HFFc6 (cell line): ENCODE measurements around the gene LCLAT1. TPM values are rescaled to one million over a fixed set of nuclear protein-coding genes. Genes with fewer than 3 reads are reported as not detected.
"Not testable (repeated sequence)": the region's sequence is repeated elsewhere in the genome, so short reads cannot be mapped to it uniquely, and the experiment has no call there.

Experiments
- DNase-seq: peaks from one replicate; pipeline ENCODE4 v3.0.0-alpha.2; 2018
- H3K27ac Mint-ChIP-seq: 2 replicates; pipeline ENCODE4 v1.8.0; 2020; ENCODE audit warnings: mild to moderate bottlenecking, mixed read lengths
- H3K27me3 Mint-ChIP-seq: 2 replicates; pipeline ENCODE4 v1.8.0; 2021; ENCODE audit warnings: mild to moderate bottlenecking, moderate library complexity, mixed read lengths; ENCODE audit not compliant: insufficient read depth
- H3K36me3 Mint-ChIP-seq: 2 replicates; pipeline ENCODE4 v1.8.0; 2021; ENCODE audit warnings: low read depth, mixed read lengths
- H3K4me1 Mint-ChIP-seq: 2 replicates; pipeline ENCODE4 v1.8.0; 2020; ENCODE audit warnings: low read depth, mixed read lengths
- H3K4me3 Mint-ChIP-seq: 2 replicates; pipeline ENCODE4 v1.8.0; 2020; ENCODE audit warnings: mild to moderate bottlenecking, moderate library complexity, mixed read lengths
- H3K9me3 Mint-ChIP-seq: 2 replicates; pipeline ENCODE4 v1.8.0; 2020; ENCODE audit warnings: mild to moderate bottlenecking, mixed read lengths
- CTCF ChIP-seq: fragments of 200-600 bp; sonication (generic); IDR thresholded peaks from 2 replicates; pipeline ENCODE4 v1.5.0; 2021; ENCODE audit warnings: antibody characterized with exemption, mild to moderate bottlenecking
- total RNA-seq, 6 experiments: library from RNA; stranded (reverse); fragmentation: NEBNext Ultra II Directional; extraction: Animal tissue kit (Norgen Biotek cat#: 25700); gene quantifications; 2 replicates in 1 of 6; 3 replicates in 5 of 6; pipeline ENCODE4 v1.2.3, GENCODE V29; 2021

The LCLAT1 gene
- total RNA-seq, 6 experiments from 2014 or later: 21.0 to 27.0 (median 23.0) TPM

DNA sequence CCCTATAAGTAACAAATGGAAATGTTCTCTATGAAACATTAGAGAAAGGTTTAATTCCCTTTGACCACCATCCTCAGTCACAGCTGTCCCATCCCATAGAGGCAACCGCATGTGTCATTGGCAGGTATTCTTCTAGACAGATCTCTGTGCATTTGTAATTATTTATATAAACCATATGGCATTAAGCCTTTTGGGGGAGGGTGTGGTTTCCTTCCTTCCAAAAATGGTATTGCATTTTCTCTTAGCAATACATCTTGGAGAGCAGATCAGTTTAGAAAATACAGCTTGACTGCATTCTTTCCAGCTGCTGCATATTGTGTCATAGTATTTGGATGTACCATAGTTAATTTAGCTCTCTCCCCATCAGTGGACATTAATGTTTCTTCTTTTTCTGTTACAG lies 57.7 kb downstream of the LCLAT1 start:
- Mint-ChIP-seq H3K27me3 (peaks cover 1% of the 10 kb centered on the region; the same call in 1 of the 2 replicates), H3K27ac (no peak overlapping the region), H3K9me3 (peaks cover 8% of the 10 kb centered on the region; the same call in 1 of the 2 replicates), H3K4me1 (peaks cover 32% of the 10 kb centered on the region), H3K4me3 (no peak overlapping the region), H3K36me3 (peaks cover 16% of the 10 kb centered on the region)
- DNase-seq: no peak
- TF ChIP-seq CTCF: no peak

DNA sequence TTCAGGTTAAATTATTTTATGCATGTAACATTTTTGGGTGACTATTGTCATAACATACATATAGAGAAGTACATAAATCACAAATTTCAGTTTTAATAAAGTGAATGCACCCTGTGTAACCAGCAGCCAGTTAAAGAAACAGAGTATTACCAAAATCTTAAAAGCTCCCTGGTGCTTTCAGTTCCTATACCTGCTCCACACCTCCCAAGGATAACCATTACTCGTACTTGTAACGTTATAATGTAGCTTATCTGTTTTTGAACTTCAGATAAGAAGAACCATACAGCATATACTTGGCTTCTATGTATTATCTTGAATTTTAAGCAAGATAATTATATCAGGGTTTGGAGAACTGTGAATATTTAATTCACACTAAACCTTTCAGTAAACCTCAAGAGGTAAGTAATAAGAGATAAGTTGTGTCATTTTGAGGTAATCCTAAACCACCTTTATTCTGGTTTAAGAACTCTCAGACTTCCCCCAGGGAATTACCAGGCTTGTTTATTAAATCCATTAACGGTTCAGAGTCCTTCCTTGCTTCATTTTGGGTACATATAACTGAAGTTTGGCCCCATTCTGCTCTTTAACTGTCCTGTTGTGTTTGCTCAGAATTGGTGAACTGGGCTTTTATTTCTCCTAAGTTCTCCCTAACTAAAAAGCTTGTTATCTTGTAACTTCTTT lies 58.6 kb downstream of the LCLAT1 start:
- H3K27me3 Mint-ChIP-seq: peaks cover 1% of the 10 kb centered on the region; the same call in 1 of the 2 replicates
- no peak overlapping the region for H3K27ac Mint-ChIP-seq
- no peak overlapping the region for H3K4me3 Mint-ChIP-seq
- peaks cover 8% of the 10 kb centered on the region; the same call in 1 of the 2 replicates for H3K9me3 Mint-ChIP-seq
- peaks cover 40% of the 10 kb centered on the region for H3K4me1 Mint-ChIP-seq
- TF ChIP-seq CTCF: no peak
- no peak for DNase-seq
- H3K36me3 Mint-ChIP-seq: peaks cover 14% of the 10 kb centered on the region

DNA sequence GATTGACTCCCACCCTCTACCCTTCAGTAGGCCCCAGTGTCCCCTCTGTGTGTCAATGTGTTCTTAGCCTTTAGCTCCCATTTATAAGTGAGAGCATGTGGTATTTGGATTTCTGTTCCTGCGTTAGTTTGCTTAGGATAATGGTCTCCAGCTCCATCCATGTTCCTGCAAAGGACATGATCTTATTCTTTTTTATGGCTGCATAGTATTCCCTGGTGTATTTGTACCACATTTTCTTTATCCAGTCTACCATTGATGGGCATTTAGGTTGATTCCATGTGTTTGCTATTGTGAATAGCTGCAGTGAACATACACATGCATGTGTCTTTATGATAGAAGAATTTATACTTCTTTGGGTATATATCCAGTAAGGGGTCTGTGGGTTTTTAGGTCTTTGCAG lies 60.4 kb downstream of the LCLAT1 start:
- peaks cover 52% of the 10 kb centered on the region for H3K4me1 Mint-ChIP-seq
- not testable (repeated sequence) for H3K27ac Mint-ChIP-seq, H3K27me3 Mint-ChIP-seq, DNase-seq, H3K36me3 Mint-ChIP-seq, H3K4me3 Mint-ChIP-seq, H3K9me3 Mint-ChIP-seq

DNA sequence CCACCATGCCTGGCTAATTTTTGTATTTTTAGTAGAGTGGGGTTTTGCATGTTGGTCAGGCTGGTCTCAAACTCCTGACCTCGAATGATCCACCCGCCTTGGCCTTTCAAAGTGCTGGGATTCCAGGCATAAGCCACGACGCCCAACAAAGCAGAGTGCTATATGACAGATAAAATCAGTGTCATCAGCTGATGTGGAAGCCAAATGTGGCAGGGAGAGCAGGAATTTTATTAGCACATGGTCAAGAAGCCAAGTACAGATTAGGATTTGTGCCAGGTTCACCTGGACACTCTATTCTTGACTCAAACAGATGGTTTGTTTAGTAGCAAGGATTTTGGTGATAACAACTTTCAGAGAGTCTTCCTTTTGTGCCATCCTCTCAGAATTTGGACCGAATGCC lies 62.7 kb downstream of the LCLAT1 start:
- Mint-ChIP-seq H3K27me3 (no peaks in the 10 kb centered on the region), H3K36me3 (peaks cover 9% of the 10 kb centered on the region), H3K4me3 (no peak overlapping the region), H3K4me1 (peaks cover 45% of the 10 kb centered on the region), H3K9me3 (peaks cover 8% of the 10 kb centered on the region; the same call in 1 of the 2 replicates), H3K27ac (no peak overlapping the region)
- no peak for DNase-seq
- no peak for TF ChIP-seq CTCF

DNA sequence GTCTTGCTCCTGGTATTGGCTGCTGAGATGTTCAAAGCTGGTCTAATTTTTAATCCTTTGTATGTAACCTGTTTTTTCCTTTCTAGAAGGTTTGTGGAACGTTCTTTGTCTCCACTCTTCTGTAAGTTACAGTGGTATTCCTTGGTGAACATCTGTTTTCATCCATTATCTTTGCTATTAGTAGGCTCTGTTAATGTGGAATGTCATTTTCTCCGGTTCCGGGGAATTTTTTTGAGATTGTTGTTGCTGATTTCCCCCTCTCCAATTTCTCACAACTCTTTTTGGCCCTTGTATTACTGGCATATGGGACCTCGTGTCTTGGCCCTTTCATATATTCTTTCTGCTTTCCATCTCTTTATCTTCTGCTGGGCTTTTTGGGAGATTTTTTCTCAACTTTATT lies 63.4 kb downstream of the LCLAT1 start:
- H3K27ac Mint-ChIP-seq: peak overlapping the region; percentile 56; the same call in 1 of the 2 replicates
- peaks cover 9% of the 10 kb centered on the region for H3K36me3 Mint-ChIP-seq
- H3K9me3 Mint-ChIP-seq: peaks cover 8% of the 10 kb centered on the region; the same call in 1 of the 2 replicates
- no peaks in the 10 kb centered on the region; the same call in 1 of the 2 replicates for H3K27me3 Mint-ChIP-seq
- peaks cover 46% of the 10 kb centered on the region for H3K4me1 Mint-ChIP-seq
- DNase-seq: no peak
- H3K4me3 Mint-ChIP-seq: no peak overlapping the region; the same call in 1 of the 2 replicates
- no peak for TF ChIP-seq CTCF
